BJ (cell line): ENCODE results near the gene OR52B6. TPM values are rescaled to one million over a fixed set of nuclear protein-coding genes. Genes with fewer than 3 reads are reported as not detected.

ENCODE experiments used
- CTCF ChIA-PET: fragments of 350-600 bp; formaldehyde crosslinking; extraction: SDS; loops from one replicate; lab custom pipeline; 2021; ENCODE audit warnings: antibody characterized with exemption, inconsistent platforms; lab: Yijun Ruan, JAX
- POLR2A ChIA-PET: fragments of 300-600 bp; sonication (Branson Sonifier 250); formaldehyde crosslinking; extraction: SDS; loops from one replicate; lab custom pipeline; 2021; ENCODE audit warnings: antibody characterized with exemption; lab: Charles Lee
- DNase-seq: peaks from one replicate; pipeline ENCODE4 v3.0.0-alpha.2; 2011; ENCODE audit warnings: low read depth
- H3K27me3 ChIP-seq: 2 replicates; pipeline ENCODE4 v1.6.0; 2011; ENCODE audit warnings: low read length; ENCODE audit not compliant: control insufficient read depth, insufficient read depth
- H3K36me3 ChIP-seq: 2 replicates; pipeline ENCODE4 v1.5.1; 2011; ENCODE audit warnings: low read length; ENCODE audit not compliant: control insufficient read depth, insufficient read depth
- H3K4me3 ChIP-seq: 2 replicates; pipeline ENCODE4 v1.5.1; 2011; ENCODE audit warnings: low read depth, mild to moderate bottlenecking, control low read depth, low read length
- CTCF ChIP-seq: IDR thresholded peaks from 2 replicates; pipeline ENCODE4 v1.5.1; 2011; ENCODE audit warnings: low read depth, mild to moderate bottlenecking, control low read depth, inconsistent platforms, low read length, moderate library complexity; ENCODE audit not compliant: insufficient read depth
- polyA plus RNA-seq: library from polyadenylated mRNA; depleted of rRNA; stranded (reverse); fragments of >200 nt; gene quantifications from 2 replicates; pipeline ENCODE4 v1.2.3, GENCODE V29; 2011

The OR52B6 gene
- polyA plus RNA-seq, 1 experiment = not detected

GRCh38 chr11:5556596-5557188 is 24.0 kb upstream of the OR52B6 start:
- no peak for DNase-seq
- TF ChIP-seq CTCF = no peak
- no peaks in the 10 kb centered on the region for H3K36me3 ChIP-seq
- ChIA-PET CTCF (interaction anchor here (1.9 kb wide), 1 partner anchor 80 kb away, joined by 4 read pairs; no protein-coding TSS in a partner anchor), POLR2A (no interaction called here)
- H3K4me3 ChIP-seq = no peak overlapping the region
- H3K27me3 ChIP-seq = no peaks in the 10 kb centered on the region; the same call in 1 of the 2 replicates

DNA sequence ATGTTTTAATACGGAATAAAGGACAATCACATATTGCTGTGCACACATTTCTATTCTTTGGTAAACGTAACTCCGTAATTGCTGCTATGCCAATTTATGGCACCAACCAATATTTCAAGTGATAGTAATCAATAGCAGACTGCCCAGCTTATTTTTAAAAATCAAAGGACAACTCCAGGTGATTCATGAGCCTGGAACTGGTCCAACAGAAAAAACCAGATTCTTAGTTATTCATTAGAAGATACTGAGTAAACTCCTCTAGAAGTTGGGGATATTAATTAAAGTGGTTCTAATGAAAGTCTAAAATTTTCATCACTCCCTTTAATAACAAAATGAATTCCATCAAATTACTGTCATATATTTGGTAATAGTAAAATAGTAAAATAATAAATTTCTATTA is 22.9 kb upstream of the OR52B6 start:
- Histone ChIP-seq H3K27me3 (no peaks in the 10 kb centered on the region; the same call in 1 of the 2 replicates), H3K36me3 (no peaks in the 10 kb centered on the region), H3K4me3 (no peak overlapping the region)
- no peak for TF ChIP-seq CTCF
- no peak for DNase-seq
- ChIA-PET CTCF (interaction anchor here (0.7 kb wide), 1 partner anchor 82 kb away, joined by 3 read pairs; no protein-coding TSS in a partner anchor), POLR2A (no interaction called here)

DNA sequence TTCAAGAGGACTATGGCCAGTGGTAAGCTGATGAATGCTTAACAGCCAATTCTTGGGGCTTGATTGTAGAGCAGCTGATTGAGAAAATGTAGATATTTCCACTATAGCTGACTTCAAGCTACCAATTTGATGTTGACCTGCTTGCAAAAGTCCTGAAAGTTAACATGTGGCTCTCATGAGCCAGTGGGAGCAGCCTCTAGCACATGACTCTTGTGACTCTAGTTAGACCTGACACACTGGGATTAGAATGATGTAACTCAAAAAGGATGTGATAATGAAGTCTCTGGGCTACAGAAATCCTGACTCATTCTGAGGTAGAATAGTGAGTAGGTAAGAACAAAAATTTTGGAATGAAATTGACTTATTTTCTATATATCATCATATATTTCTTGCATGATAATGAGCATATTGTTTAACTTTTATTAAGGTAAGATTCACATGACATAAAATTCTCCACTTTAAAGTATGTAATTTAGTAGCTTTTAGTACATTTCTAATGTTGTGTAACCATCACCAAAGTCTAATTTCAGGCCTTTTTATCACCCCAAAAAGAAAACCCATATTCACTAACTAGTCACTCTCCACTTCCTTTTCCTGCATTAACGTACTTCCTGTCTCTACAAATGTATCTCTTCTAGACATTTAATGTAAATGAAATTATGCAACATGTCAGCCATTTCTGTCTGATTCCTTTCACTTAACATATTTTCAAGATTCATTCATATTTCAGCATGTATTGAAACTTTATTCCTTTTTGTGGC is 16.2 kb upstream of the OR52B6 start:
- CTCF ChIA-PET = no interaction called here
- POLR2A ChIA-PET = interaction anchor here (0.7 kb wide), 1 partner anchor 270 kb away, joined by 5 read pairs; no protein-coding TSS in a partner anchor
- H3K36me3 ChIP-seq = no peaks in the 10 kb centered on the region

DNA sequence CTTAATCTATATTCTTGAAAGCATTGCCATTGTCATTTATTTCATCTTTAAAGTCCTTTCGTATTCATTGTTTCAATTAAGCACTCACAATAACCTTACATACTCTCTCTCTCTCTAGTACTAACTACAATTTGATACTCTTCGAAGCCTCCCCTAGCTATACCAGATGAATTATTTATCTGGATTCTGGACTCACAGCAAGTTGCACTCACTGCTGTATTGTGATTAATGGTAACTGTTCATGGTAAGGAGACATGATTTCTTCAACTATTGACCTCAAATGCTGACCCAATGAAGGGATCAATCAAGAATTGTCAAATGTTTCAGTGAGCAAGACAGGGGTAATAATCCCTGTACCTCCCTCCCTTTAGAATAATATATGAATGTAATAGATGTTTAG is 6.0 kb upstream of the OR52B6 start:
- CTCF ChIA-PET = no interaction called here
- Histone ChIP-seq H3K4me3 (no peak overlapping the region), H3K36me3 (no peaks in the 10 kb centered on the region), H3K27me3 (0 out of 2 replicates have a peak, but pooled peaks cover 2% of the 10 kb centered on the region)
- DNase-seq = no peak
- POLR2A ChIA-PET = no interaction called here
- TF ChIP-seq CTCF = no peak

More for the DNA sequence above, 16.2 kb upstream of the OR52B6 start:
- H3K27me3 ChIP-seq = no peaks in the 10 kb centered on the region
- no peak for DNase-seq
- no peak overlapping the region for H3K4me3 ChIP-seq
- TF ChIP-seq CTCF = no peak

DNA sequence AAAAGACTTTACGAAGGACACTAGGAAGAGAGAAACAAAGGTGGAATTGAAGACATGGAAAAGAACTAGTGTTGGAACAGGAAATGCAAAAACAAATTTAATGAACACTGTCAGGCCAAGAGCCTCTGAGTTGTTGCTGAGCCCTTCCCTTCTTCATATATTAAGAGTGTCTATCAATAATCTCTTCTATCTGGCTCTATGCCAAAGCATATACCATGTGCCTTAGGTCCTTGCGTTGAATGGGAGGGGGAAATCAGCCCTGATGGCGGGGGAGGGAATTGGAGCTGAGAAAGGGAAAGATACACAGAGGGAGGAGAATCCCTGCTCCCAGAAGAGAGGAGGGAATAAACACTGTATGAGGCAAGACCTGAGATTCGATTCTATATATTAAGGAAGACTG is 5.5 kb upstream of the OR52B6 start:
- ChIA-PET CTCF (no interaction called here), POLR2A (no interaction called here)
- no peak for DNase-seq
- H3K36me3 ChIP-seq = no peaks in the 10 kb centered on the region
- H3K27me3 ChIP-seq = 0 out of 2 replicates have a peak, but pooled peaks cover 2% of the 10 kb centered on the region
- no peak for TF ChIP-seq CTCF
- no peak overlapping the region for H3K4me3 ChIP-seq
